Caki2 (cell line): Measurements from ENCODE around the gene PRKCI. TPM values are rescaled to one million over a fixed set of nuclear protein-coding genes. Genes with fewer than 3 reads are reported as not detected.
"Not testable (repeated sequence)": the region's sequence is repeated elsewhere in the genome, so short reads cannot be mapped to it uniquely, and the experiment has no call there.

Experiments used
- DNase-seq: peaks from one replicate; pipeline ENCODE4 v3.0.0-alpha.2; 2015; ENCODE audit warnings: low read depth
- in situ Hi-C: cut with HindIII; loops from 2 replicates; pipeline ENCODE4 v1.10.0; 2016; ENCODE audit warnings: low sequenced_read_pairs, low pct_unique_long_range_greater_than_20kb, mixed read lengths
- total RNA-seq: library from RNA; depleted of rRNA; stranded (reverse); fragments of >200 nt; shearing (Covaris generic); gene quantifications from 2 replicates; pipeline ENCODE4 v1.2.3, GENCODE V29; 2014; ENCODE audit warnings: low replicate concordance; rRNA removed

Gene PRKCI
- total RNA-seq = 67.7 and 72.9 TPM in 2 replicates

DNA sequence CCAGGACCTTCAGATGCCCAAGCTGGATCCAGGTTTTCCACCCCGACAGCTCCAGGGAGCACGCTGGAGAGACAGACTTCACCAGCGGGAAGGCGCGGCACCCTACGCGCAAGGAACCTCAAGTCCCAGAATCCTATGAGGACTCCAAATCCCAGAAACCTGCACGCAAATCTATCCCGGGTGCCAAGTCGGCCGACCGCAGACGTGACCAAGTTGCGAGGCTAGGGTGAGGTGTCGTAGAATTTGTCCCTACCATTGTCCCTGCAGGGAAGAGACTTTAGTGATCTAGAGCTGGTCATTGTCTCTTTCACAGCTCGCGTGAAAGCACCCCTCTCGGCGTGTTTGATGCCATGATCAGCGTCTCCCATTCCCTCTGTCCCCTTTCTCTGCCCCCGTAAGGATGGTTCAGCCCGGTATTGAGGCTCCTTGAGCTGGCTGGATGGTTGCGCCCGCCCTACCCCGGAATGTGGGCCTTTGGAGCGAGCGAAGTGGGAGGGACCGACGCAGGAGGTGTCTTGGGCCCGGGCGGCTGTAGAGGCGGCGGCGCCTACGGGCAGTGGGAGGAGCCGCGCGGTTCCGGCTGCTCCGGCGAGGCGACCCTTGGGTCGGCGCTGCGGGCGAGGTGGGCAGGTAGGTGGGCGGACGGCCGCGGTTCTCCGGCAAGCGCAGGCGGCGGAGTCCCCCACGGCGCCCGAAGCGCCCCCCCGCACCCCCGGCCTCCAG lies at the start of gene PRKCI:
TSS of gene PRKCI (plus strand) at position 501 of the 723 bp plus-strand sequence. CDS start 246 bp downstream, outside the sequence.
- in situ Hi-C loops = no loop called here
- peak; percentile 99 for DNase-seq

GRCh38 chr3:170178651-170179050 lies 43.6 kb upstream of the PRKCI start:
- DNase-seq = no peak
- in situ Hi-C loops = no loop called here

DNA sequence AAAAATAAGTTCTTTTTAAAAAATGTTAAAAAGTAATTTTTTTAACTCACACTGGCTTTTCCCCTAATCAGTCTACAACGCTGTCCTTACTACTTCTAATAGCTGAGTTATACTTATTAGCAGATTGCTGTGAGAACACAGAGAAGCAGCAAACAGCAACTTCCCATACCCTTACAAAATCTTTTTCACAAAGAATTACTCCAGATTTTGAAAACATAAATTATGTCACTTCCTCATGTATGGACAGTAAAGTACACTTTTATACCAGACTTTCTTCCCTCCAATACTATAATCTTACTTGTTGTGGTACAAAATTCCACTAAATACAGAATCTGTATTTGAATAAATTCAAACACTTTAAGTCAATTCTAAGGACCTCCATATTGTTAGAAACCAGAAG lies 42.8 kb upstream of the PRKCI start:
- DNase-seq = no peak
- in situ Hi-C loops = no loop called here

DNA sequence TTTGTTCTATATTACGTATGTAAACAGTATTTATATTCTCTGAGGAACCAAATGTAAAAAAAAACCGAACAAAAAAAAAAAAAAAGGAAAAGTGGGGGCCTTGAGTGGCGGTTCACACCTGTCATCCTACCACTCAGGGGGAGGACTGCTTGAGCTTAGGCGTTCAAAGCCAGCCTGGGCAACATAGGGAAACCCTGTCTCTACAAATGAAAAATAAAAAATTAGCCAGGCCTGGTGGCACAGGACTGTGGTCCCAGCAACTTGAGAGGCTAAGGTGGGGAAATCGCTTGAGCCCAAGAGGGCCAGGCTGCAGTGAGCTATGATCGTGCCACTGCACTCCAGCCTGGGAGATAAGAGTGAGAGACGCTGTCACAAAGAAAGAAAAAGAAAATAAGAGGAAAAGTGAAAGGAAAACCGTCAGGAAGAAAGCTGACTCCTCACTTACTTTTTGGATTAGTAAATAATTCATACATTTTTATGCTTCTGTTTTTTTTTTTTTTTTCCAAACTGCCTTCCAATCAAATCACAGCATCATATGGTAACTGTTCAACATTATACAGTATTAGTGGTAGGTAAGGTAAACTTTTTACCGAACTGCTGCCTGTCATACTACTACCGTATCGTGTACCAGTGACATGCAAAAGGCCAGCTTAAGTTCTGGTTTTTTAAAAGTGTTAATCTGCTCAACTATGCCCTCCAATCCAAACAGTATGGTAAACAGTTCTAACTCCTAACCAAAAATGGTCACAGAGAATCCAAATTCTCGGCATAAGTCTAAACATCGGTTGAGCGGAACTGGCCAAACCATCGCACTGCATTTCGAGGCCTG lies 41.9 kb upstream of the PRKCI start:
- in situ Hi-C loops = no loop called here
- peak; percentile 48 for DNase-seq

DNA sequence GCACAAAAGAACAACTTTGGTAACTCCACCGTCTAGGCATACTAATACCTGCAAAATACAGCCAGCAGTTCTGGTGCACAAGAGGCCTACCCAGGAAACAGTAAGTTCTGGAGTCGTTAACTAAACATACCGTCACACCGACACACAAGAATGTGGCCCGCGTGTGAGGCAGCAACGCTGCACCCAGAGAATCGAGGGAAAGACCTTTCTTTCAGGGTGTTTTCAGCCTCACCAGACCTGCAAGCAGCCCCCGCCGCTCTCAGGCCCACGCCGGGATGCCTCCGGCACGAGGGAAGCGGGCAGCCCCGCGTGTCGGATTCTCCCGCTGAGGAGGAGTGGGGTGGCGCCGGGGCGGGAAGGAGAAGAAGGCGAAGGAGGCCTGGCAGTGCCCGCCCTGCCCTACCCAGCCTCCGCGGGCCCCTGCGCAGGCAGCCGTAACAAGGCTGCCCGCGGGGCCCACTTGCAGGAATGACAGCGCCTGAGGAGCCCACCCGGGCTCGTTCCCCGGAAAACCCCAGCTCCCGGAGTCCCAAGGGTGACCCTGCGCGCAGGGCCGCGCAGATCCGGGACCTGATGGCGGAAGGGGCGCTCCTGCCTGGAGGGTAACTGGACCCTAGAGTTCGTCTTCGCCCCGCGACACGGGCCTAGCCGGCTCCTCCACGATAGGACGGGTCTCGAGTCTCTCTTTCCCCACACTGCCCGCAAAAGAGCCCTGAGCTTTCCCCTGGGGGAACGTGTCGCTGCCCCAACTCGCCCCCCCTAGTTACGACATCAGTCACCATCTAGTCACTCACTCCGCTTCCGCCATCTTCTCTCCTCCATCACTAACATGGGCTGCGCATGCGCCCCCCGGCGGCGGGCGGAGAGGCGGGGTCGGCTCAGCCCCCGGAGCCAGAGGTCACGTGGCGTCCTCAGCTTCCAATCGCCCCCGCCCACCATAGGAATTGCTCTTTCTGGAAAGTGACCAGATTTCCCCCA lies 41.0 kb upstream of the PRKCI start, which contains the start of gene PHC3:
TSS of gene PHC3 (minus strand) at position 826 of the 978 bp plus-strand sequence. CDS start at position 808, 18 bp downstream.
- in situ Hi-C loops = no loop called here
- DNase-seq = peak; percentile 95

DNA sequence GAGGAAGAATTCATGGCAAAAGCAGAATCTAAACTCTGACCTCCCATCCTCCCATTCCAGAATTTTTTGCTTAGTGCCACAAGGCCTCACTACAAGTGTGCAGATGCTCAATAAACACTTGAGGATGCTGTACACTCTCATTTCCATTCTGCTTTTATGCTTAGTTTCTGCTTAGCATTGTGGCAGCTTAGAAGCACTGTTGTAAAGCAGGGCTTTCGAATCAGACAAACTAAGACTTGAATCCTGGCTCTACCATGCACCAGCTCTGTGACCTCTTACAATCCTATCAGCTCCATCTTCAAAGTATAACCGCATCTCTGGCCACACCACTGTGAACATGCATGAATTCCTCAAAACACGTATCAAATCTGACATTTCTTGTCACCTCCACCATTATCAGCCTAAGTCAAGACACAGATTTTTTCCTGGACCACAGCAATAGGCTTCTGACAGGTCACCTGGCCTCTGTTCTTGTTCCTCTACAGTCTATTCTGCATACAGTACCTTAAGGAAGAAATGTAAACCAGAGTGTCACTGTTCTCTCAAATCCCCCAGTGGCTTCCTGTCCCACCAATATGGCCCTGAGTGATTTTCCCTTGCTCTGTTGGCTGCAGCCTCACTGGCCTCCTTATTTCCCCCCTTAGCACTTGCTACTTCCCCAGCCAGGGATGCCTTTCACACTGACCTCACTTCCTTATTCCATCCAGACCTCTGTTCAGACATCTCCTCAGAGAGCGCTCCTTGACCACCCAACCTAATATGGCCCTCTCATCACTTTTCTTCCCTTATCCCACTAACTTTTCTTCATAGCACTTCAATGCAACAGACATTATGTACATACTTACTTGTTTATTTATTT lies 32.6 kb upstream of the PRKCI start:
- in situ Hi-C loops = no loop called here
- DNase-seq = no peak

- in situ Hi-C loops, DNase-seq: not testable (repeated sequence)
These were observed 26.5 kb upstream of the PRKCI start for GRCh38 chr3:170195759-170196158.

GRCh38 chr3:170196833-170197232 lies 25.4 kb upstream of the PRKCI start:
- no peak for DNase-seq
- in situ Hi-C loops = no loop called here

- in situ Hi-C loops = no loop called here
- no peak for DNase-seq
These were observed 21.2 kb upstream of the PRKCI start for GRCh38 chr3:170200987-170201386.

- in situ Hi-C loops = no loop called here
- DNase-seq = no peak
These were observed 20.7 kb upstream of the PRKCI start for GRCh38 chr3:170201527-170201926.

DNA sequence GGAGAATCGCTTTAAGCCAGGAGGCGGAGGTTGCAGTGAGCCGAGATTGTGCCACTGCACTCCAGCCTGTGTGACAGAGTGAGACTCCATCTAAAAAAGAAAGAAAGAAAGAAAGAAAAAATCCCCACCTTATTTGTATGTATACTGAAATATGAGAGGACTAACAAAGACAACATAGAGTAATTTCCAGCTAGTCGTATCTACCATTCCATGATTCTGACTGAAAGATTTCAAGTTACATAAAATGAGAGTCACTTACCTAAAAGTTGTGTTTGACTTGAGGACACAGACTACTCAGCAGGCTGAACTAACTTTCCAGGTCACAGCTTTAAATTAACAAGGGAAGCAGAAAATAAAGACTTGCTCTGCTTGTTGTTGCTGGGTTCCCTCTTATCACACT lies 18.8 kb upstream of the PRKCI start:
- no peak for DNase-seq
- in situ Hi-C loops = no loop called here

- in situ Hi-C loops = no loop called here
These were observed 18.2 kb upstream of the PRKCI start for GRCh38 chr3:170204023-170204472.

DNA sequence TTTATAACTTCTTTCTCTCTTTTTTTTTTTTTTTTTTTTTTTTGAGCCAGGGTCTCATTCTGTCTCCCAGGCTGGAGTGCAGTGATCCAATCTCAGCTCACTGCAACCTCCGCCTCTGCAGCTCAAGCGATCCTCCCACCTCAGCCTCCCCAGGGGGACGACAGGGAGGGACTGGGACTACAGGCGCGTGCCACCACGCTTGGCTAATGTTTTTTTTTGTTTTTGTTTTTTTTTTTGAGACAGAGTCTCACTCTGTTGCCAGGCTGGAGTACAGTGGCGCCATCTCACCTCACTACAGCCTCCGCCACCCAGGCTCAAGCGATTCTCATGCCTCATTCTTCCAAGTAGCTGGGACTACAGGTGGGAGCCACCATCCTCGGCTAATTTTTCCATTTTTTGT lies 17.7 kb upstream of the PRKCI start:
- DNase-seq = no peak
- in situ Hi-C loops = no loop called here

More at GRCh38 chr3:170204023-170204472, 18.2 kb upstream of the PRKCI start:
- no peak for DNase-seq

- in situ Hi-C loops = no loop called here
- no peak for DNase-seq
These were observed 16.9 kb upstream of the PRKCI start for GRCh38 chr3:170205302-170205701.

- in situ Hi-C loops = not testable (repeated sequence)
These were observed 16.0 kb upstream of the PRKCI start for GRCh38 chr3:170206164-170206762.

DNA sequence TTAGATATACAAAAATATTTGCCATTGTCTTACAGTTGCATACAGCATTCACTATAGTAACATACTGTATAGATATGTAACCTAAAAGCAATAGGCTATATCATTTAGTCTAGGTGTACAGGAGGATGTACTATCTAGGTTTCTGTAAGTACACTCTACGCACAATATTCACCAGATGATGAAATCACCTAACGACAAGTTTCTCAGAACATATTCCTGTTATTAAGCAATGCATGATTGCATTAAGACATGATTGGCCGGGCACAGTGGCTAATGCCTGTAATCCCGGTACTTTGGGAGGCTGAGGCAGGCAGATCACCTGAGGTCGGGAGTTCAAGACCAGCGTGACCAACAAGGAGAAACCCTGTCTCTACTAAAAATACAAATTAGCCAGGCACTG lies 14.5 kb upstream of the PRKCI start:
- no peak for DNase-seq
- in situ Hi-C loops = no loop called here

More at GRCh38 chr3:170206164-170206762, 16.0 kb upstream of the PRKCI start:
- not testable (repeated sequence) for DNase-seq

- in situ Hi-C loops = no loop called here
These were observed 10.6 kb upstream of the PRKCI start for GRCh38 chr3:170211668-170212067.

More at GRCh38 chr3:170211668-170212067, 10.6 kb upstream of the PRKCI start:
- no peak for DNase-seq
